GM23248 (cell line): Measurements from ENCODE around the gene EEF1A2.

ENCODE experiments used
- EZH2 ChIP-seq: fragments of 200-600 bp; sonication (generic); IDR thresholded peaks from 2 replicates; pipeline ENCODE4 v1.6.1; 2018; ENCODE audit warnings: antibody characterized with exemption, mild to moderate bottlenecking; ENCODE audit not compliant: insufficient read depth, poor library complexity, severe bottlenecking
- EZH2phosphoT487 ChIP-seq: fragments of 200-600 bp; sonication (generic); IDR thresholded peaks from 2 replicates; pipeline ENCODE4 v1.6.1; 2018; ENCODE audit warnings: antibody characterized with exemption, moderate library complexity, mild to moderate bottlenecking, low read depth; ENCODE audit not compliant: insufficient read depth

DNA sequence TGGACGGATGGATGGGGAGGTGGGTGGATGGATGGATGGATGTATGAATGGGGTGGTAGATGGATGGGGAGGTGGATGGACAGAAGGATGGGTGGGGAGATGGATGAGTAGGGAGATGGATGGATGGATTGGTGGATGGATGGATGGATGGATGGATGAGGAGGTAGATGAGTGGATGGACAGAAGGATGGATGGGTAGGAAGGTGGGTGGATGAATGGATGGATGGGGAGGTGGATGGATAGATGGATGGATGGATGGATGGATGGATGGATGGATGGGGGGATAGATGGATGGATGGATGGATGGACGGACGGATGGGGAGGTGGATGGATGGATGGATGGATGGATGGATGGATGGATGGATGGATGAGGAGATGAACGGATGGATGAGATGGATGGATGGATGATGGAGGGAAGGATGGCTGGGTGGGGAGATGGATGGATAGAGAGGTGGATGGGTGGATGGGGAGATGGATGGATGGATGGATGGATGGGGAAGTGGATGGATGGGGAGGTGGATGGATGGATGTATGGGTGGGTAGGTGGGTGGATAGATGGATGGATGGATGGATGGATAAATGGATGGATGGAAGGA, 7.2 kb downstream of the EEF1A2 start:
- no peak for TF ChIP-seq EZH2
- TF ChIP-seq EZH2phosphoT487, result no peak
